ENCODE data around the gene NACA.

NACA gene

GRCh38 chr12:56724972-56725722 is at the start of gene NACA:
Gene NACA (minus strand): TSS chr12:56725299. CDS start chr12:56724521, 778 bp downstream.
- H3K27ac ChIP-seq (ENCODE audit: low read depth, low read length) = peak within 1 kb of the TSS; percentile 99
- no peaks in the 10 kb centered on the region for H3K9me3 ChIP-seq (ENCODE audit: low read length)
- peak within 1 kb of the TSS; percentile 99 for H3K9ac ChIP-seq (ENCODE audit: low read length)
- H3K4me1 ChIP-seq (ENCODE audit: insufficient read depth, low read length) = peaks cover 43% of the 10 kb centered on the region
- H3K4me3 ChIP-seq (ENCODE audit: low read depth in 1 of 2, low read length in 2 of 2) = peak within 1 kb of the TSS; percentile 93 to 96
- no peaks in the 10 kb centered on the region for H3K27me3 ChIP-seq (ENCODE audit: control insufficient read depth in 1 of 2, insufficient read depth in 2 of 2, low read length in 2 of 2)
- H3K36me3 ChIP-seq (ENCODE audit: insufficient read depth, low read length) = peaks cover 24% of the 10 kb centered on the region

- no peaks in the 10 kb centered on the region for H3K36me3 ChIP-seq (ENCODE audit: insufficient read depth, low read length)
- no peaks in the 10 kb centered on the region for H3K9me3 ChIP-seq (ENCODE audit: low read length)
- H3K9ac ChIP-seq (ENCODE audit: low read length) = no peak overlapping the region
- H3K27ac ChIP-seq (ENCODE audit: low read depth, low read length) = no peak overlapping the region
- H3K27me3 ChIP-seq (ENCODE audit: control insufficient read depth in 1 of 2, insufficient read depth in 2 of 2, low read length in 2 of 2) = no peaks in the 10 kb centered on the region
- H3K4me3 ChIP-seq (ENCODE audit: low read depth in 1 of 2, low read length in 2 of 2) = no peak overlapping the region
- no peaks in the 10 kb centered on the region for H3K4me1 ChIP-seq (ENCODE audit: insufficient read depth, low read length)
Observed at GRCh38 chr12:56773113-56773512, 48.0 kb upstream of the NACA start.

GRCh38 chr12:56772625-56773024 is 47.5 kb upstream of the NACA start:
- H3K9me3 ChIP-seq (ENCODE audit: low read length) = no peaks in the 10 kb centered on the region
- no peaks in the 10 kb centered on the region for H3K4me1 ChIP-seq (ENCODE audit: insufficient read depth, low read length)
- H3K36me3 ChIP-seq (ENCODE audit: insufficient read depth, low read length) = no peaks in the 10 kb centered on the region
- no peak overlapping the region for H3K27ac ChIP-seq (ENCODE audit: low read depth, low read length)
- H3K9ac ChIP-seq (ENCODE audit: low read length) = no peak overlapping the region
- no peak overlapping the region for H3K4me3 ChIP-seq (ENCODE audit: low read depth in 1 of 2, low read length in 2 of 2)
- no peaks in the 10 kb centered on the region for H3K27me3 ChIP-seq (ENCODE audit: control insufficient read depth in 1 of 2, insufficient read depth in 2 of 2, low read length in 2 of 2)

GRCh38 chr12:56769868-56770267 is 44.8 kb upstream of the NACA start:
- Histone ChIP-seq H3K4me3 (ENCODE audit: low read depth in 1 of 2, low read length in 2 of 2) (no peak overlapping the region), H3K27me3 (ENCODE audit: control insufficient read depth in 1 of 2, insufficient read depth in 2 of 2, low read length in 2 of 2) (no peaks in the 10 kb centered on the region), H3K9ac (ENCODE audit: low read length) (no peak overlapping the region), H3K27ac (ENCODE audit: low read depth, low read length) (no peak overlapping the region), H3K4me1 (ENCODE audit: insufficient read depth, low read length) (no peaks in the 10 kb centered on the region), H3K36me3 (ENCODE audit: insufficient read depth, low read length) (no peaks in the 10 kb centered on the region), H3K9me3 (ENCODE audit: low read length) (no peaks in the 10 kb centered on the region)

GRCh38 chr12:56768424-56768823 is 43.3 kb upstream of the NACA start:
- Histone ChIP-seq H3K9ac (ENCODE audit: low read length) (no peak overlapping the region), H3K36me3 (ENCODE audit: insufficient read depth, low read length) (no peaks in the 10 kb centered on the region), H3K4me3 (ENCODE audit: low read depth in 1 of 2, low read length in 2 of 2) (no peak overlapping the region), H3K4me1 (ENCODE audit: insufficient read depth, low read length) (no peaks in the 10 kb centered on the region), H3K27me3 (ENCODE audit: control insufficient read depth in 1 of 2, insufficient read depth in 2 of 2, low read length in 2 of 2) (no peaks in the 10 kb centered on the region), H3K27ac (ENCODE audit: low read depth, low read length) (no peak overlapping the region), H3K9me3 (ENCODE audit: low read length) (no peaks in the 10 kb centered on the region)

GRCh38 chr12:56766535-56766934 is 41.4 kb upstream of the NACA start:
- Histone ChIP-seq H3K9ac (ENCODE audit: low read length) (no peak overlapping the region), H3K9me3 (ENCODE audit: low read length) (no peaks in the 10 kb centered on the region), H3K4me3 (ENCODE audit: low read depth in 1 of 2, low read length in 2 of 2) (no peak overlapping the region), H3K36me3 (ENCODE audit: insufficient read depth, low read length) (no peaks in the 10 kb centered on the region), H3K27me3 (ENCODE audit: control insufficient read depth in 1 of 2, insufficient read depth in 2 of 2, low read length in 2 of 2) (no peaks in the 10 kb centered on the region), H3K4me1 (ENCODE audit: insufficient read depth, low read length) (no peaks in the 10 kb centered on the region), H3K27ac (ENCODE audit: low read depth, low read length) (no peak overlapping the region)

- Histone ChIP-seq H3K4me1 (ENCODE audit: insufficient read depth, low read length) (no peaks in the 10 kb centered on the region), H3K27me3 (ENCODE audit: control insufficient read depth in 1 of 2, insufficient read depth in 2 of 2, low read length in 2 of 2) (no peaks in the 10 kb centered on the region), H3K9me3 (ENCODE audit: low read length) (no peaks in the 10 kb centered on the region), H3K36me3 (ENCODE audit: insufficient read depth, low read length) (no peaks in the 10 kb centered on the region), H3K27ac (ENCODE audit: low read depth, low read length) (no peak overlapping the region), H3K4me3 (ENCODE audit: low read depth in 1 of 2, low read length in 2 of 2) (peak overlapping the region in 1 of 2 donors; percentile 37), H3K9ac (ENCODE audit: low read length) (no peak overlapping the region)
Observed at GRCh38 chr12:56763753-56764657, 38.9 kb upstream of the NACA start.

- Histone ChIP-seq H3K27ac (ENCODE audit: low read depth, low read length) (no peak overlapping the region), H3K9ac (ENCODE audit: low read length) (no peak overlapping the region), H3K9me3 (ENCODE audit: low read length) (no peaks in the 10 kb centered on the region), H3K4me3 (ENCODE audit: low read depth in 1 of 2, low read length in 2 of 2) (no peak overlapping the region), H3K36me3 (ENCODE audit: insufficient read depth, low read length) (no peaks in the 10 kb centered on the region), H3K27me3 (ENCODE audit: control insufficient read depth in 1 of 2, insufficient read depth in 2 of 2, low read length in 2 of 2) (no peaks in the 10 kb centered on the region), H3K4me1 (ENCODE audit: insufficient read depth, low read length) (no peaks in the 10 kb centered on the region)
Observed at GRCh38 chr12:56761812-56762211, 36.7 kb upstream of the NACA start.

- H3K9ac ChIP-seq (ENCODE audit: low read length) = no peak overlapping the region
- no peaks in the 10 kb centered on the region for H3K4me1 ChIP-seq (ENCODE audit: insufficient read depth, low read length)
- no peaks in the 10 kb centered on the region for H3K27me3 ChIP-seq (ENCODE audit: control insufficient read depth in 1 of 2, insufficient read depth in 2 of 2, low read length in 2 of 2)
- no peaks in the 10 kb centered on the region for H3K36me3 ChIP-seq (ENCODE audit: insufficient read depth, low read length)
- no peaks in the 10 kb centered on the region for H3K9me3 ChIP-seq (ENCODE audit: low read length)
- H3K4me3 ChIP-seq (ENCODE audit: low read depth in 1 of 2, low read length in 2 of 2) = no peak overlapping the region
- H3K27ac ChIP-seq (ENCODE audit: low read depth, low read length) = no peak overlapping the region
Observed at GRCh38 chr12:56760460-56760859, 35.4 kb upstream of the NACA start.

GRCh38 chr12:56759263-56759908 is 34.3 kb upstream of the NACA start:
- no peaks in the 10 kb centered on the region for H3K4me1 ChIP-seq (ENCODE audit: insufficient read depth, low read length)
- H3K9me3 ChIP-seq (ENCODE audit: low read length) = no peaks in the 10 kb centered on the region
- no peaks in the 10 kb centered on the region for H3K36me3 ChIP-seq (ENCODE audit: insufficient read depth, low read length)
- H3K27me3 ChIP-seq (ENCODE audit: control insufficient read depth in 1 of 2, insufficient read depth in 2 of 2, low read length in 2 of 2) = no peaks in the 10 kb centered on the region
- H3K27ac ChIP-seq (ENCODE audit: low read depth, low read length) = no peak overlapping the region
- no peak overlapping the region for H3K9ac ChIP-seq (ENCODE audit: low read length)
- no peak overlapping the region for H3K4me3 ChIP-seq (ENCODE audit: low read depth in 1 of 2, low read length in 2 of 2)

GRCh38 chr12:56758728-56759262 is 33.7 kb upstream of the NACA start:
- H3K9me3 ChIP-seq (ENCODE audit: low read length) = no peaks in the 10 kb centered on the region
- no peak overlapping the region for H3K4me3 ChIP-seq (ENCODE audit: low read depth in 1 of 2, low read length in 2 of 2)
- H3K27ac ChIP-seq (ENCODE audit: low read depth, low read length) = no peak overlapping the region
- no peaks in the 10 kb centered on the region for H3K36me3 ChIP-seq (ENCODE audit: insufficient read depth, low read length)
- H3K4me1 ChIP-seq (ENCODE audit: insufficient read depth, low read length) = no peaks in the 10 kb centered on the region
- H3K9ac ChIP-seq (ENCODE audit: low read length) = no peak overlapping the region
- no peaks in the 10 kb centered on the region for H3K27me3 ChIP-seq (ENCODE audit: control insufficient read depth in 1 of 2, insufficient read depth in 2 of 2, low read length in 2 of 2)
